Gastrocnemius medialis (tissue), 4 donors: ENCODE measurements around the gene IFRD2.

Experiments used
- POLR2A ChIP-seq, 2 donors: fragments of 450-650 bp; IDR thresholded peaks; one replicate each; pipeline ENCODE4 v1.6.1; 2017; ENCODE audit warnings: antibody characterized with exemption in 2 of 2, mild to moderate bottlenecking in 2 of 2, moderate library complexity in 2 of 2
- TF ChIP-seq, protein P1 (sequence below), 5 experiments: fragments of 450-650 bp in 3 of 5; fragments of 200-600 bp in 2 of 5; sonication (generic) in 2 of 5; IDR thresholded peaks in 4 of 5; conservative IDR thresholded peaks in 1 of 5; 1 replicate in 4 of 5; 2 replicates in 1 of 5; pipeline ENCODE4 v1.5.1; 2016 to 2019; ENCODE audit warnings: antibody characterized with exemption in 5 of 5, mild to moderate bottlenecking in 3 of 5, moderate library complexity in 3 of 5

DNA sequence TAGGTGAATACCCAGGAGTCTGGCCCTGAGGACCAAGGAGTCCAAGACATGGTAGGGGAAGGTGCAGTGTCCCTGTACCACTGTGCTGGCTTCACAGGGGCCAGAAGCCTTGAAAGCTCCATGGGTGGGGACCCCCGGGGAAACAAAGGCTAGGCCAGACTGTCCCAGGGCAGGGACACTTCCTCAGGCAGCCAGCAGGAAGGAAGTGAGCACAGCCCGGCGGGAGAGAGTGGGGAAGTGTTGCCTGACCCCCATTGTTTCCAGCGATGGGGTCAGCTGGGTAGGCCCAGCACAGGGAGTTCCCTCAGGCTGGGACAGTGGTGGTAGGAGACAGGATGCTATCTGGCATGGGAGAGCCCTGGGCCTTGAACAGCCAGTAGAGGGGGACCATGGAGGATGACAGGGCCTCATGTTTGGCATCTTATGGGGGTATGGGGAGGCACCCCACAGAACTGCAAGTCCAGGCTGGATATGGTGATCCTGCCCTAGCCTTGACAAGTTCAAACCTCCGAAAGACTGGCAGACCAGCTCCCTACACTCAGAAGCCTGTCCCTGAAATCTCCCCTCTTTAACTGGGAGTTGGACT, 31.5 kb upstream of the IFRD2 start:
- TF ChIP-seq, protein P1, sequence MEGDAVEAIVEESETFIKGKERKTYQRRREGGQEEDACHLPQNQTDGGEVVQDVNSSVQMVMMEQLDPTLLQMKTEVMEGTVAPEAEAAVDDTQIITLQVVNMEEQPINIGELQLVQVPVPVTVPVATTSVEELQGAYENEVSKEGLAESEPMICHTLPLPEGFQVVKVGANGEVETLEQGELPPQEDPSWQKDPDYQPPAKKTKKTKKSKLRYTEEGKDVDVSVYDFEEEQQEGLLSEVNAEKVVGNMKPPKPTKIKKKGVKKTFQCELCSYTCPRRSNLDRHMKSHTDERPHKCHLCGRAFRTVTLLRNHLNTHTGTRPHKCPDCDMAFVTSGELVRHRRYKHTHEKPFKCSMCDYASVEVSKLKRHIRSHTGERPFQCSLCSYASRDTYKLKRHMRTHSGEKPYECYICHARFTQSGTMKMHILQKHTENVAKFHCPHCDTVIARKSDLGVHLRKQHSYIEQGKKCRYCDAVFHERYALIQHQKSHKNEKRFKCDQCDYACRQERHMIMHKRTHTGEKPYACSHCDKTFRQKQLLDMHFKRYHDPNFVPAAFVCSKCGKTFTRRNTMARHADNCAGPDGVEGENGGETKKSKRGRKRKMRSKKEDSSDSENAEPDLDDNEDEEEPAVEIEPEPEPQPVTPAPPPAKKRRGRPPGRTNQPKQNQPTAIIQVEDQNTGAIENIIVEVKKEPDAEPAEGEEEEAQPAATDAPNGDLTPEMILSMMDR (IDR thresholded peaks at IDR 0.05 in 4 of 5, conservative IDR thresholded peaks at IDR 0.05 in 1 of 5): no peak
- peak in 1 of 2 donors; percentile 22 for TF ChIP-seq POLR2A (IDR thresholded peaks at IDR 0.05)
